ENCODE measurements around the gene CYP4F12. TPM values are rescaled to one million over a fixed set of nuclear protein-coding genes. Genes with fewer than 3 reads are reported as not detected.

The CYP4F12 gene
- total and polyA plus RNA-seq, 2 donors (not counting 1 experiment from before 2014, with no cell fraction given): not detected

DNA sequence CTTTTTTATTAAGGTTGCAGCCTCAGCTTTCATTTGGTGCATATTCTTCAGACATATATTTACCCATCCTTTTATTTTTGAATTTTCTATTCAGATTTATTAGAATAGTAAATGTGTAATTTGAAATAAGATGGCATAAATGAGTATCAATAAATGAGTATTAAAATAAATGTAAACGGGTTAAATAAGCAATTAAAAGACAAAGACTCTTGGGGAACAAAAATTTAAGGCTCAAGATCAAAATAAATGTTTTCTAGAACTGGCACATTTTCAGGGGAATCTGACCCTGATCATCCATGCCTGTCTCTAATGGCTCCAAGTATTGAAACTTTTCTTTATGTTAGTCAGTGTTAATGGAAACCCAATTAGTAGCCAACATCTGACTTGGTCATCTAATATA, 67.9 kb downstream of the CYP4F12 start:
- H3K4me1 Mint-ChIP-seq: no peaks in the 10 kb centered on the region
- DNase-seq: no peak
- TF ChIP-seq EZH2 (IDR thresholded peaks at IDR 0.05; ENCODE audit: borderline replicate concordance, insufficient read depth, low read depth, low read length, poor library complexity, severe bottlenecking): no peak
- TF ChIP-seq, protein P1, sequence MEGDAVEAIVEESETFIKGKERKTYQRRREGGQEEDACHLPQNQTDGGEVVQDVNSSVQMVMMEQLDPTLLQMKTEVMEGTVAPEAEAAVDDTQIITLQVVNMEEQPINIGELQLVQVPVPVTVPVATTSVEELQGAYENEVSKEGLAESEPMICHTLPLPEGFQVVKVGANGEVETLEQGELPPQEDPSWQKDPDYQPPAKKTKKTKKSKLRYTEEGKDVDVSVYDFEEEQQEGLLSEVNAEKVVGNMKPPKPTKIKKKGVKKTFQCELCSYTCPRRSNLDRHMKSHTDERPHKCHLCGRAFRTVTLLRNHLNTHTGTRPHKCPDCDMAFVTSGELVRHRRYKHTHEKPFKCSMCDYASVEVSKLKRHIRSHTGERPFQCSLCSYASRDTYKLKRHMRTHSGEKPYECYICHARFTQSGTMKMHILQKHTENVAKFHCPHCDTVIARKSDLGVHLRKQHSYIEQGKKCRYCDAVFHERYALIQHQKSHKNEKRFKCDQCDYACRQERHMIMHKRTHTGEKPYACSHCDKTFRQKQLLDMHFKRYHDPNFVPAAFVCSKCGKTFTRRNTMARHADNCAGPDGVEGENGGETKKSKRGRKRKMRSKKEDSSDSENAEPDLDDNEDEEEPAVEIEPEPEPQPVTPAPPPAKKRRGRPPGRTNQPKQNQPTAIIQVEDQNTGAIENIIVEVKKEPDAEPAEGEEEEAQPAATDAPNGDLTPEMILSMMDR (IDR thresholded peaks at IDR 0.05): no peak
- H4K20me1 ChIP-seq (ENCODE audit: control insufficient read depth, insufficient read depth, low read length, poor library complexity, severe bottlenecking): no peaks in the 10 kb centered on the region
- no peaks in the 10 kb centered on the region for H3K36me3 ChIP-seq (replicated peaks in 1 of 2; ENCODE audit: control extremely low read depth in 1 of 2, control insufficient read depth in 1 of 2, extremely low read depth in 1 of 2, insufficient read depth in 2 of 2, low read length in 1 of 2)
- peaks cover 0 to 10% (median 1%) of the 10 kb centered on the region in 4 experiments for H3K27me3 ChIP-seq (replicated peaks in 1 of 4; ENCODE audit: control extremely low read depth in 1 of 4, control insufficient read depth in 3 of 4, insufficient read depth in 4 of 4, low read length in 3 of 4)
- intact Hi-C loops (cut with micrococcal nuclease): no loop called here
- H3K27ac Mint-ChIP-seq: no peak overlapping the region
- no peak overlapping the region for H3K4me2 ChIP-seq (replicated peaks; ENCODE audit: low read depth, low read length, poor library complexity, severe bottlenecking)
- H3K9me3 Mint-ChIP-seq (ENCODE audit: insufficient read depth): peaks cover 9% of the 10 kb centered on the region
- peaks cover 40% of the 10 kb centered on the region for H3K27me3 Mint-ChIP-seq
- ATAC-seq (ENCODE audit: low read depth): no peak
- H3K4me3 Mint-ChIP-seq: no peak overlapping the region
- H3K9ac ChIP-seq (ENCODE audit: low read length): no peak overlapping the region
- POLR2A ChIA-PET: no interaction called here
- H3K4me1 ChIP-seq (ENCODE audit: control insufficient read depth in 2 of 2, insufficient read depth in 2 of 2, low read length in 2 of 2): no peaks in the 10 kb centered on the region
- H2AFZ ChIP-seq (ENCODE audit: insufficient read depth, low read depth, low read length, poor library complexity, severe bottlenecking): no peak overlapping the region
- H3K79me2 ChIP-seq (ENCODE audit: control insufficient read depth, insufficient read depth, low read length): no peaks in the 10 kb centered on the region
- CTCF ChIA-PET: no interaction called here
- H3K27ac ChIP-seq (ENCODE audit: low read length in 2 of 2): no peak overlapping the region
- no peak overlapping the region for H3K4me3 ChIP-seq (ENCODE audit: control extremely low read depth in 1 of 5, extremely low read depth in 1 of 5, insufficient read depth in 1 of 5, low read depth in 2 of 5, low read length in 4 of 5)
- peaks cover 3 to 18% (median 11%) of the 10 kb centered on the region in 3 donors for H3K9me3 ChIP-seq (ENCODE audit: control extremely low read depth in 1 of 3, control insufficient read depth in 2 of 3, insufficient read depth in 1 of 3, low read length in 2 of 3)
- no CpG with 5 or more reads among the region's 1 CpG for WGBS (ENCODE audit: insufficient coverage)

Other genes with a start within 250 kb of the CYP4F12 start
- gene WIZ, start 223.1 kb upstream of the CYP4F12 start, total RNA-seq: 24.8 and 28.9 TPM in 2 replicates
- gene WIZ, start 223.1 kb upstream of the CYP4F12 start, polyA plus RNA-seq: 15.0 and 18.2 TPM in 2 replicates
- 88.5 and 95.3 TPM in 2 replicates for gene RASAL3, start 208.5 kb upstream of the CYP4F12 start, total RNA-seq
- gene RASAL3, start 208.5 kb upstream of the CYP4F12 start, polyA plus RNA-seq: 154 and 155 TPM in 2 replicates
- not detected in 2 replicates for gene PGLYRP2, start 193.6 kb upstream of the CYP4F12 start, total RNA-seq
- not detected in 2 replicates for gene PGLYRP2, start 193.6 kb upstream of the CYP4F12 start, polyA plus RNA-seq
- gene CYP4F22, start 164.6 kb upstream of the CYP4F12 start, total RNA-seq: not detected in 2 replicates
- 0.03 TPM in 1 of 2 replicates, not detected in the other for gene CYP4F22, start 164.6 kb upstream of the CYP4F12 start, polyA plus RNA-seq
- not detected in 2 replicates for gene CYP4F8, start 57.9 kb upstream of the CYP4F12 start, total RNA-seq
- gene CYP4F8, start 57.9 kb upstream of the CYP4F12 start, polyA plus RNA-seq: not detected in 2 replicates
- gene CYP4F3, start 32.2 kb upstream of the CYP4F12 start, total RNA-seq: 0.63 TPM in 1 of 2 replicates, not detected in the other
- 0.03 TPM in 1 of 2 replicates, not detected in the other for gene CYP4F3, start 32.2 kb upstream of the CYP4F12 start, polyA plus RNA-seq
- gene OR10H2, start 54.9 kb downstream of the CYP4F12 start, total RNA-seq: not detected in 2 replicates
- not detected in 2 replicates for gene OR10H2, start 54.9 kb downstream of the CYP4F12 start, polyA plus RNA-seq
- not detected in 2 replicates for gene OR10H3, start 64.9 kb downstream of the CYP4F12 start, total RNA-seq
- not detected in 2 replicates for gene OR10H3, start 64.9 kb downstream of the CYP4F12 start, polyA plus RNA-seq
- gene OR10H5, start 114.6 kb downstream of the CYP4F12 start, total RNA-seq: not detected in 2 replicates
- not detected in 2 replicates for gene OR10H5, start 114.6 kb downstream of the CYP4F12 start, polyA plus RNA-seq
- gene OR10H1, start 142.6 kb downstream of the CYP4F12 start, total RNA-seq: 0.07 and 0.10 TPM in 2 replicates
- gene OR10H1, start 142.6 kb downstream of the CYP4F12 start, polyA plus RNA-seq: not detected in 2 replicates
- not detected in 2 replicates for gene CYP4F2, start 225.0 kb downstream of the CYP4F12 start, total RNA-seq
- gene CYP4F2, start 225.0 kb downstream of the CYP4F12 start, polyA plus RNA-seq: not detected in 2 replicates